Measurements from ENCODE around the gene SASH1. TPM values are rescaled to one million over a fixed set of nuclear protein-coding genes. Genes with fewer than 3 reads are reported as not detected.

SASH1 gene
- total and polyA plus RNA-seq, 2 donors (not counting 1 experiment from before 2014, with no cell fraction given) = 38.6 to 44.6 TPM

DNA sequence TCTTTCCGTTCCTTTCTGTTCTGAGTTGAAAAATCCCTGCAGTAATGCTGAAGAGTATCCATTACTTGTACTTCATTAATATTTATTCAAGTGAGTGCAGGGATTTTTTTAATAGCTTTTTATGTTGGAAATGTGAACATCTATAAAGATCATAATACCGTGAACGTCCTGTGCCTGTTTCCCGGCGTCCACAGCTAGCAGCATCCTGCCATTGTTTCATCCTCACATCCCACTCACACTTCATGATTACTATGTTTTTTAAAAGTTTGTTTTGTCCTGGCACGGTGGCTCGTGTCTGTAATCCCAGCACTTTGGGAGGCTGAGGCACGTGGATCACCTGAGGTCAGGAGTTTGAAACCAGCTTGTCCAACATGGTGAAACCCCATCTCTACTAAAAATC, 54.3 kb downstream of the SASH1 start:
- H3K27me3 ChIP-seq (ENCODE audit: control insufficient read depth, insufficient read depth, low read length) = no peaks in the 10 kb centered on the region
- H2AFZ ChIP-seq (ENCODE audit: low read length) = no peak overlapping the region
- no peaks in the 10 kb centered on the region for H3K79me2 ChIP-seq (ENCODE audit: control insufficient read depth, insufficient read depth, low read length)
- no peak overlapping the region for H3K4me3 ChIP-seq (replicated peaks in 1 of 4; ENCODE audit: control extremely low read depth in 1 of 4, insufficient read depth in 1 of 4, low read depth in 3 of 4, low read length in 4 of 4)
- TF ChIP-seq EZH2 (IDR thresholded peaks at IDR 0.05; ENCODE audit: low read length, missing control alignments) = no peak
- TF ChIP-seq, protein P1, sequence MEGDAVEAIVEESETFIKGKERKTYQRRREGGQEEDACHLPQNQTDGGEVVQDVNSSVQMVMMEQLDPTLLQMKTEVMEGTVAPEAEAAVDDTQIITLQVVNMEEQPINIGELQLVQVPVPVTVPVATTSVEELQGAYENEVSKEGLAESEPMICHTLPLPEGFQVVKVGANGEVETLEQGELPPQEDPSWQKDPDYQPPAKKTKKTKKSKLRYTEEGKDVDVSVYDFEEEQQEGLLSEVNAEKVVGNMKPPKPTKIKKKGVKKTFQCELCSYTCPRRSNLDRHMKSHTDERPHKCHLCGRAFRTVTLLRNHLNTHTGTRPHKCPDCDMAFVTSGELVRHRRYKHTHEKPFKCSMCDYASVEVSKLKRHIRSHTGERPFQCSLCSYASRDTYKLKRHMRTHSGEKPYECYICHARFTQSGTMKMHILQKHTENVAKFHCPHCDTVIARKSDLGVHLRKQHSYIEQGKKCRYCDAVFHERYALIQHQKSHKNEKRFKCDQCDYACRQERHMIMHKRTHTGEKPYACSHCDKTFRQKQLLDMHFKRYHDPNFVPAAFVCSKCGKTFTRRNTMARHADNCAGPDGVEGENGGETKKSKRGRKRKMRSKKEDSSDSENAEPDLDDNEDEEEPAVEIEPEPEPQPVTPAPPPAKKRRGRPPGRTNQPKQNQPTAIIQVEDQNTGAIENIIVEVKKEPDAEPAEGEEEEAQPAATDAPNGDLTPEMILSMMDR (conservative IDR thresholded peaks at IDR 0.05 in 1 of 2, IDR thresholded peaks at IDR 0.05 in 1 of 2; ENCODE audit: low read depth in 1 of 2, low read length in 2 of 2) = no peak
- no peaks in the 10 kb centered on the region for H3K9me3 ChIP-seq (ENCODE audit: control insufficient read depth, insufficient read depth, low read depth, low read length)
- H3K27ac ChIP-seq (ENCODE audit: insufficient read depth, low read length) = no peak overlapping the region
- no peaks in the 10 kb centered on the region for H3K4me1 ChIP-seq (ENCODE audit: control insufficient read depth, extremely low read depth, insufficient read depth, low read length)
- H3K9ac ChIP-seq (ENCODE audit: insufficient read depth, low read length) = no peak overlapping the region
- no peaks in the 10 kb centered on the region for H3K36me3 ChIP-seq (ENCODE audit: control insufficient read depth, insufficient read depth, low read length)
- no peak for DNase-seq (ENCODE audit: low read depth in 2 of 2)
- no peaks in the 10 kb centered on the region for H4K20me1 ChIP-seq (ENCODE audit: control insufficient read depth, extremely low read depth, insufficient read depth, low read length)
- no peak overlapping the region for H3K4me2 ChIP-seq (ENCODE audit: extremely low read depth, insufficient read depth, low read length)

DNA sequence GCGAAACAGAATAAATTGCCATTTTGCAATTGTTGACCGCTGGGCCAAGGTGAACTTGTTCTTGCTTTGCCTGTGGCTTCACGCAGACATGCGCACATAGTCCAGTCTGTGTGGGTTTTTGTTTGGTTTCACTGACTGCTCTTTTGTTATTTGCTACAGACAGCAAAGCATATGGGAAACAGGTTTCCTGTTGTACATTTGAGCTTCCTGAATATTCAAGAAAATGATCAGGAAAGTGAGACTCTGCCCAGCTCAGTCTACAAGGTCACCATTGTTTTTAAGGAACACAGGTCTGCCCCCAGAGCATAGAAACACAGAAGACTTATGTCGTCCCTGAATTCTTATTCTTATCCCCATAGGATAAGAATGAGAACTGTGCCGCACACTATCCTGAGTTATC, 55.6 kb downstream of the SASH1 start:
- TF ChIP-seq, protein P1 (conservative IDR thresholded peaks at IDR 0.05 in 1 of 2, IDR thresholded peaks at IDR 0.05 in 1 of 2; ENCODE audit: low read depth in 1 of 2, low read length in 2 of 2) = no peak
- no peak overlapping the region for H3K9ac ChIP-seq (ENCODE audit: insufficient read depth, low read length)
- no peaks in the 10 kb centered on the region for H3K27me3 ChIP-seq (ENCODE audit: control insufficient read depth, insufficient read depth, low read length)
- no peak for DNase-seq (ENCODE audit: low read depth in 2 of 2)
- H3K4me2 ChIP-seq (ENCODE audit: extremely low read depth, insufficient read depth, low read length) = no peak overlapping the region
- no peaks in the 10 kb centered on the region for H3K4me1 ChIP-seq (ENCODE audit: control insufficient read depth, extremely low read depth, insufficient read depth, low read length)
- H3K9me3 ChIP-seq (ENCODE audit: control insufficient read depth, insufficient read depth, low read depth, low read length) = no peaks in the 10 kb centered on the region
- no peak overlapping the region for H3K4me3 ChIP-seq (replicated peaks in 1 of 4; ENCODE audit: control extremely low read depth in 1 of 4, insufficient read depth in 1 of 4, low read depth in 3 of 4, low read length in 4 of 4)
- no peaks in the 10 kb centered on the region for H3K36me3 ChIP-seq (ENCODE audit: control insufficient read depth, insufficient read depth, low read length)
- no peak overlapping the region for H2AFZ ChIP-seq (ENCODE audit: low read length)
- no peaks in the 10 kb centered on the region for H4K20me1 ChIP-seq (ENCODE audit: control insufficient read depth, extremely low read depth, insufficient read depth, low read length)
- H3K79me2 ChIP-seq (ENCODE audit: control insufficient read depth, insufficient read depth, low read length) = no peaks in the 10 kb centered on the region
- no peak overlapping the region for H3K27ac ChIP-seq (ENCODE audit: insufficient read depth, low read length)

DNA sequence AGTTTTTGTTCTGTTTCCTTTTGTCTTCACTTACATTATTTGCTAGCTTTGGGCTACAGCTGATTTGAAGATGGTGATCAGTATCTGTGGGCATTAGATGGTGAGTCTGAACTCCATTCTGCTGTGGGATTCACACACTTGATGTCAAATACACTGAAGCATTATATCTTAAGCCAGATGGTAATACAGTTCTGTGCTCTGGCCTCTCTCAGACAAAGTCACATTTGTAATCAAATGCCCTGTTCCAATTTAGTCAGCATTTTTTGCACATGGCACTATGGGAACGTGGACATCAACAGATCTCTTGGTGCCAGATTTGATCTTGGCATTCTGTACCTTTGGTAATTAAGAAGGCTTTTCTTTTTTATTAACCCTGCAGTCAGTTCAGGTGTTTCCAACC, 56.0 kb downstream of the SASH1 start:
- Histone ChIP-seq H4K20me1 (ENCODE audit: control insufficient read depth, extremely low read depth, insufficient read depth, low read length) (no peaks in the 10 kb centered on the region), H2AFZ (ENCODE audit: low read length) (no peak overlapping the region), H3K4me2 (ENCODE audit: extremely low read depth, insufficient read depth, low read length) (no peak overlapping the region), H3K9me3 (ENCODE audit: control insufficient read depth, insufficient read depth, low read depth, low read length) (no peaks in the 10 kb centered on the region), H3K27ac (ENCODE audit: insufficient read depth, low read length) (no peak overlapping the region), H3K36me3 (ENCODE audit: control insufficient read depth, insufficient read depth, low read length) (no peaks in the 10 kb centered on the region), H3K4me1 (ENCODE audit: control insufficient read depth, extremely low read depth, insufficient read depth, low read length) (no peaks in the 10 kb centered on the region), H3K4me3 (replicated peaks in 1 of 4; ENCODE audit: control extremely low read depth in 1 of 4, insufficient read depth in 1 of 4, low read depth in 3 of 4, low read length in 4 of 4) (no peak overlapping the region), H3K79me2 (ENCODE audit: control insufficient read depth, insufficient read depth, low read length) (no peaks in the 10 kb centered on the region), H3K27me3 (ENCODE audit: control insufficient read depth, insufficient read depth, low read length) (no peaks in the 10 kb centered on the region), H3K9ac (ENCODE audit: insufficient read depth, low read length) (no peak overlapping the region)
- TF ChIP-seq, protein P1 (conservative IDR thresholded peaks at IDR 0.05 in 1 of 2, IDR thresholded peaks at IDR 0.05 in 1 of 2; ENCODE audit: low read depth in 1 of 2, low read length in 2 of 2) = no peak
- TF ChIP-seq EZH2 (IDR thresholded peaks at IDR 0.05; ENCODE audit: low read length, missing control alignments) = no peak
- no peak for DNase-seq (ENCODE audit: low read depth in 2 of 2)
